PC-9 (cell line): ENCODE results near the gene SELL. TPM values are rescaled to one million over a fixed set of nuclear protein-coding genes. Genes with fewer than 3 reads are reported as not detected.
"Not testable (repeated sequence)": the region's sequence is repeated elsewhere in the genome, so short reads cannot be mapped to it uniquely, and the experiment has no call there.

ENCODE experiments used
- BruUV-seq: library from RNA; stranded (reverse); fragments of 400-500 nt; replicated peaks from 2 replicates; lab custom pipeline; 2021; lab: Mats Ljungman, UMichigan
- CTCF ChIA-PET: fragments of 300-600 bp; sonication (Branson Sonifier 250); formaldehyde crosslinking; loops from one replicate; lab custom pipeline; 2022; ENCODE audit warnings: antibody characterized with exemption; lab: Charles Lee
- POLR2A ChIA-PET: fragments of 300-600 bp; sonication (Branson Sonifier 250); formaldehyde crosslinking; loops from one replicate; lab custom pipeline; 2022; ENCODE audit warnings: antibody characterized with exemption; ENCODE audit not compliant: unreplicated experiment; lab: Charles Lee
- DNase-seq, 2 experiments: peaks; one replicate each; pipeline versions ENCODE4 v3.0.0 to v3.0.0-alpha.2; 2015 to 2022; ENCODE audit warnings: mixed read lengths in 1 of 2
- H2AFZ ChIP-seq: fragments of 200-600 bp; sonication (generic); 2 replicates; pipeline ENCODE4 v1.8.1; 2017; ENCODE audit warnings: antibody characterized with exemption
- H3F3A ChIP-seq: fragments of 200-600 bp; sonication (generic); 2 replicates; pipeline ENCODE4 v1.8.1; 2017; ENCODE audit warnings: antibody characterized with exemption, mild to moderate bottlenecking, low read depth; ENCODE audit not compliant: insufficient read depth
- H3K27ac ChIP-seq: fragments of 200-600 bp; sonication (generic); 2 replicates; pipeline ENCODE4 v1.6.1; 2016; ENCODE audit warnings: mixed run types
- H3K27me3 ChIP-seq: fragments of 200-600 bp; sonication (generic); 2 replicates; pipeline ENCODE4 v1.6.1; 2016; ENCODE audit warnings: low read depth, mixed run types; ENCODE audit not compliant: insufficient read depth
- H3K36me3 ChIP-seq: fragments of 200-600 bp; sonication (generic); 2 replicates; pipeline ENCODE4 v1.6.1; 2016; ENCODE audit warnings: low read depth, mixed run types
- H3K4me1 ChIP-seq: fragments of 200-600 bp; sonication (generic); replicated peaks from 2 replicates; pipeline ENCODE4 v1.6.1; 2016; ENCODE audit warnings: mixed run types; ENCODE audit not compliant: insufficient read depth
- H3K4me2 ChIP-seq: fragments of 200-600 bp; sonication (generic); 2 replicates; pipeline ENCODE4 v1.6.1; 2017; ENCODE audit warnings: mixed run types
- H3K4me3 ChIP-seq: fragments of 200-600 bp; sonication (generic); 2 replicates; pipeline ENCODE4 v1.6.1; 2016; ENCODE audit warnings: mixed run types
- H3K79me2 ChIP-seq: fragments of 200-600 bp; sonication (generic); 2 replicates; pipeline ENCODE4 v1.6.1; 2017; ENCODE audit warnings: low read depth, mixed run types
- H3K9me2 ChIP-seq: fragments of 200-600 bp; sonication (generic); 2 replicates; pipeline ENCODE4 v1.8.1; 2017; ENCODE audit warnings: mild to moderate bottlenecking; ENCODE audit not compliant: insufficient read depth
- H3K9me3 ChIP-seq: fragments of 200-600 bp; sonication (generic); 2 replicates; pipeline ENCODE4 v1.8.1; 2016; ENCODE audit warnings: low read depth; ENCODE audit not compliant: insufficient read depth
- H4K20me1 ChIP-seq: fragments of 200-600 bp; sonication (generic); 2 replicates; pipeline ENCODE4 v1.8.1; 2017; ENCODE audit not compliant: insufficient read depth
- EZH2 ChIP-seq: fragments of 200-600 bp; sonication (generic); IDR thresholded peaks from 2 replicates; pipeline ENCODE4 v1.8.0; 2017; ENCODE audit warnings: antibody characterized with exemption, low read depth
- intact Hi-C: fragments of 100-400 bp; cut with micrococcal nuclease; formaldehyde crosslinking; loops from one replicate; pipeline ENCODE4 v1.10.0; 2022; ENCODE audit not compliant: unreplicated experiment
- total RNA-seq: library from RNA; stranded (reverse); gene quantifications from 2 replicates; pipeline ENCODE4 v1.2.3, GENCODE V29; 2021
- TF ChIP-seq, protein P1 (sequence below): fragments of 200-600 bp; sonication (generic); conservative IDR thresholded peaks from 2 replicates; pipeline ENCODE4 v1.6.1; 2017; ENCODE audit warnings: mixed run types, antibody characterized with exemption, mild to moderate bottlenecking, moderate library complexity

SELL gene
- total RNA-seq, 1 experiment from 2014 or later, result 6.5 TPM

DNA sequence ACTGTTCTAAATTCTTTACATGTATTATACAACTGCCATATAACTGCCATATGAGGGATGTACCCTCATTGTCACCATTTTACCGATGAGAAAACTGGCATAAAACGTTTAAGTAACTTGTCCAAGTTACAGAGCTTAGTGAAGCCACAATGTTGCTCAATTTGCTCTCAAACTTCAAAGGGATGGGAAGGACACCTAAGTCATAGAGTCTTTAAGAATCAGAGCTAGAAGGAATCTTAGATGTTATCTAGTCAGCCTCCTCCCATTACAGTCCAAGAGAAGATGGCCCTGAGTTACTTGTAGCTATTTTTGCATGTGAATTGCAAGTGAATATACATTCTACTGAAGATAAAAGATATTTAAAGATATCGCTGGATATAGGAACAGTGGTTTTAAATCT is 31.7 kb downstream of the SELL start:
- no peaks in the 10 kb centered on the region for H3K9me2 ChIP-seq
- H4K20me1 ChIP-seq, result no peaks in the 10 kb centered on the region
- no peaks in the 10 kb centered on the region for H3K79me2 ChIP-seq
- no peaks in the 10 kb centered on the region for H3K36me3 ChIP-seq
- no peaks in the 10 kb centered on the region for H3K27me3 ChIP-seq
- no peak overlapping the region for H3K27ac ChIP-seq
- DNase-seq, result no peak
- POLR2A ChIA-PET, result no interaction called here
- no peak overlapping the region for H2AFZ ChIP-seq
- peaks cover 20% of the 10 kb centered on the region for H3F3A ChIP-seq
- CTCF ChIA-PET, result no interaction called here
- H3K4me1 ChIP-seq, result peaks cover 56% of the 10 kb centered on the region
- intact Hi-C loops, result no loop called here
- H3K4me2 ChIP-seq, result no peak overlapping the region
- BruUV-seq, result no TSS peak
- TF ChIP-seq EZH2, result no peak
- TF ChIP-seq, protein P1, sequence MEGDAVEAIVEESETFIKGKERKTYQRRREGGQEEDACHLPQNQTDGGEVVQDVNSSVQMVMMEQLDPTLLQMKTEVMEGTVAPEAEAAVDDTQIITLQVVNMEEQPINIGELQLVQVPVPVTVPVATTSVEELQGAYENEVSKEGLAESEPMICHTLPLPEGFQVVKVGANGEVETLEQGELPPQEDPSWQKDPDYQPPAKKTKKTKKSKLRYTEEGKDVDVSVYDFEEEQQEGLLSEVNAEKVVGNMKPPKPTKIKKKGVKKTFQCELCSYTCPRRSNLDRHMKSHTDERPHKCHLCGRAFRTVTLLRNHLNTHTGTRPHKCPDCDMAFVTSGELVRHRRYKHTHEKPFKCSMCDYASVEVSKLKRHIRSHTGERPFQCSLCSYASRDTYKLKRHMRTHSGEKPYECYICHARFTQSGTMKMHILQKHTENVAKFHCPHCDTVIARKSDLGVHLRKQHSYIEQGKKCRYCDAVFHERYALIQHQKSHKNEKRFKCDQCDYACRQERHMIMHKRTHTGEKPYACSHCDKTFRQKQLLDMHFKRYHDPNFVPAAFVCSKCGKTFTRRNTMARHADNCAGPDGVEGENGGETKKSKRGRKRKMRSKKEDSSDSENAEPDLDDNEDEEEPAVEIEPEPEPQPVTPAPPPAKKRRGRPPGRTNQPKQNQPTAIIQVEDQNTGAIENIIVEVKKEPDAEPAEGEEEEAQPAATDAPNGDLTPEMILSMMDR, result no peak
- no peak overlapping the region for H3K4me3 ChIP-seq
- no peaks in the 10 kb centered on the region for H3K9me3 ChIP-seq

DNA sequence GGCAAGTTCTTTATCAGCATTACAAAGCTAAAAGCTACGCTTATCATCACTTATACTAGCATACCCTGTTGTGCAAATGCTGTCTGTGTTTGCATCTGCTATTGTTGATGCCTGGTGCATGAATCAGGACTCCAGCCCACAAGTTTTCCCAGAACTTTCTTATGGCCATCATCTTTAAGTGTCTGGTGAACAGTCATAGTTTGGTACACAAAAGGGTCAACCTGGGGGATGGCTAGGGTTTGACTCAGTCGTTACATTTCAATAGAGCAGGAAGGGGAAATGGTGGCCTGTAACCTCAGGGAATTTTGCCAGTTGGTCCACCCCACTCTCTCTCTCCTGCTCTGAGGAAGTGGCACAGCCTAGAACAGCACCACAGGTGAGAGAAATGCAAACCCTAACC is 35.4 kb downstream of the SELL start:
- ChIA-PET POLR2A (interaction anchor here (0.5 kb wide), 1 partner anchor 1944 kb away, joined by 12 read pairs; no protein-coding TSS in a partner anchor), CTCF (no interaction called here)
- intact Hi-C loops, result loop anchor here (1.0 kb wide), 1 partner anchor 75 kb away; no protein-coding TSS in a partner anchor
- Histone ChIP-seq H3K9me3 (no peaks in the 10 kb centered on the region), H3K27me3 (no peaks in the 10 kb centered on the region), H3K4me2 (peak overlapping the region; percentile 49), H3F3A (peaks cover 20% of the 10 kb centered on the region), H3K4me1 (peaks cover 50% of the 10 kb centered on the region), H4K20me1 (no peaks in the 10 kb centered on the region), H3K79me2 (no peaks in the 10 kb centered on the region), H3K9me2 (no peaks in the 10 kb centered on the region), H2AFZ (no peak overlapping the region), H3K27ac (peak overlapping the region; percentile 79), H3K4me3 (no peak overlapping the region), H3K36me3 (no peaks in the 10 kb centered on the region)
- peak; percentile 60 to 93 for DNase-seq
- BruUV-seq, result no TSS peak
- no peak for TF ChIP-seq EZH2
- TF ChIP-seq, protein P1, result no peak

DNA sequence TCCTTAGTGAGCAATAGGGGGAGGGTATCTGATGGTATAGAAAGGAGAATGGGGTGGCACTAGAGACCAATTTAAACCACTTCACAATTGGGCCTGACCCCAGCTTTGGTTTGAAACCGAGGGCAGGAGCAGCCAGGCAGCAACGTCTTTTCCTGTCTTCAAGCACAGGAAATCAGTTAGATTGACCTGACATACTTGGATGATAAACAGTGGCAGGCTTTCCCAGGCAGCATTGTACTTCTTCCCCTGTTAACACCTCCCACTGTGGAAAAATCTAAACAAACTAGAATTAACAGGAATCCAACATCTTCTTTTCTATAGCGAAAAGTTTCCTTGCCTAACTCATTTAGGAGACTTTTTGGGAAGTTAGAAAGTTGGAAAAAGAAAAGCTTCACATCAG is 40.6 kb downstream of the SELL start:
- no peaks in the 10 kb centered on the region for H4K20me1 ChIP-seq
- H3K4me1 ChIP-seq, result peaks cover 17% of the 10 kb centered on the region
- H3K79me2 ChIP-seq, result no peaks in the 10 kb centered on the region
- H3K9me3 ChIP-seq, result no peaks in the 10 kb centered on the region
- H3K27me3 ChIP-seq, result no peaks in the 10 kb centered on the region
- ChIA-PET POLR2A (no interaction called here), CTCF (no interaction called here)
- DNase-seq, result no peak
- no peak overlapping the region for H3K4me2 ChIP-seq
- no peaks in the 10 kb centered on the region for H3K9me2 ChIP-seq
- no peaks in the 10 kb centered on the region for H3K36me3 ChIP-seq
- TF ChIP-seq, protein P1, result no peak
- no peak for TF ChIP-seq EZH2
- BruUV-seq, result no TSS peak
- no peak overlapping the region for H3K4me3 ChIP-seq
- peaks cover 11% of the 10 kb centered on the region; the same call in 1 of the 2 replicates for H3F3A ChIP-seq
- no peak overlapping the region for H2AFZ ChIP-seq
- no peak overlapping the region for H3K27ac ChIP-seq
- intact Hi-C loops, result no loop called here

DNA sequence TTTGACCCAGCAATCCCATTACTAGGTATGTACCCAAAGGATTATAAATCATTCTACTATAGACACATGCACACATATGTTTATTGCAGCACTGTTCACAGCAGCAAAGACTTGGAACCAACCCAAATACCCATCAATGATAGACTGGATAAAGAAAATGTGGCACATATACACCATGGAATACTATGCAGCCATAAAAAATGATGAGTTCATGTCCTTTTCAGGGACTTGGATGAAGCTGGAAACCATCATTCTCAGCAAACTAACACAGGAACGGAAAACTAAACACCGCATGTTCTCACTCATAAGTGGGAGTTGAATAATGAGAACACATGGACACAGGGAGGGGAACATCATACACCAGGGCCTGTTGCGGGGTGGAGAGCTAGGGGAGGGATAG is 41.2 kb downstream of the SELL start:
- intact Hi-C loops, H3K36me3 ChIP-seq, H3K27me3 ChIP-seq, CTCF ChIA-PET, POLR2A ChIA-PET, H3K4me2 ChIP-seq, H3K79me2 ChIP-seq, H3F3A ChIP-seq, DNase-seq, BruUV-seq, H3K9me2 ChIP-seq, H3K4me3 ChIP-seq, H3K27ac ChIP-seq, H4K20me1 ChIP-seq, H2AFZ ChIP-seq, H3K9me3 ChIP-seq: not testable (repeated sequence)
- H3K4me1 ChIP-seq, result peaks cover 11% of the 10 kb centered on the region

DNA sequence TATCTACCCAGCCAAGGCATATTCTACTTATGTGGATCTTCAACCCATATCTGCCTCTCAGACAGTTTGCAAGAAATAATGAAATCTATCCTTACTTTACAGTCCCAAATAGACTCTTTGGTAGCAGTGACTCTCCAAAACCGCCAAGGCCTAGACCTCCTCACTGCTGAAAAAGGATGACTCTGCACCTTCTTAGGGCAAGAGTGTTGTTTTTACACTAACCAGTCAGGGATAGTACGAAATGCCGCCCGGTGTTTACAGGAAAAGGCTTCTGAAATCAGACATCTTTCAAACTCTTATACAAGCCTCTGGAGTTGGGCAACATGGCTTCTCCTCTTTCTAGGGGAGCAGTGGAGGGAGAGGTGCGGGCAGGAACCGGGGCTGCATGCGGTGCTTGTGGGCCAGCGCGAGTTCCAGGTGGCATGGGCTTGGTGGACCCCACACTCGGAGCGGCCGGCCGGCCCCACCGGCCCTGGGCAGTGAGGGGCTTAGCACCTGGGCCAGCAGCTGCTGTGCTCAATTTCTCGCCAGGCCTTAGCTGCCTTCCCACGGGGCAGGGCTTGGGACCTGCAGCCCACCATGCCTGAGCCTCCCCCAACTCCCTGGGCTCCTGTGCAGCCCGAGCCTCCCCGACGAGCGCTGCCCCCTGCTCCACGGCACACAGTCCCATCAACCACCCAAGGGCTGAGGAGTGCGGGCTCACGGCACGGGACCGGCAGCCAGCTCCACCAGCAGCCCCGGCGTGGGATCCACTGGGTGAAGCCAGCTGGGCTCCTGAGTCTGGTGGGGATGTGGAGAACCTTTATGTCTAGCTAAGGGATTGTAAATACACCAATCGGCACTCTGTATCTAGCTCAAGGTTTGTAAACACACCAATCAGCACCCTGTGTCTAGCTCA is 43.5 kb downstream of the SELL start:
- H3K9me2 ChIP-seq, H3K27ac ChIP-seq, H3K4me1 ChIP-seq, H3F3A ChIP-seq, intact Hi-C loops, H3K9me3 ChIP-seq, DNase-seq, H4K20me1 ChIP-seq, H3K4me3 ChIP-seq, H2AFZ ChIP-seq, H3K4me2 ChIP-seq, CTCF ChIA-PET, POLR2A ChIA-PET, H3K79me2 ChIP-seq, BruUV-seq, H3K36me3 ChIP-seq, H3K27me3 ChIP-seq: not testable (repeated sequence)
